SHP77 (cell line): ENCODE data around the gene PDE9A.
A peak's percentile ranks its signal among the peaks of the same experiment; 100 is the strongest.

Experiments used
- DNase-seq, 2 experiments: peaks; one replicate each; lab custom pipeline; 2025; lab: John Stamatoyannopoulos, UW

The PDE9A gene

DNA sequence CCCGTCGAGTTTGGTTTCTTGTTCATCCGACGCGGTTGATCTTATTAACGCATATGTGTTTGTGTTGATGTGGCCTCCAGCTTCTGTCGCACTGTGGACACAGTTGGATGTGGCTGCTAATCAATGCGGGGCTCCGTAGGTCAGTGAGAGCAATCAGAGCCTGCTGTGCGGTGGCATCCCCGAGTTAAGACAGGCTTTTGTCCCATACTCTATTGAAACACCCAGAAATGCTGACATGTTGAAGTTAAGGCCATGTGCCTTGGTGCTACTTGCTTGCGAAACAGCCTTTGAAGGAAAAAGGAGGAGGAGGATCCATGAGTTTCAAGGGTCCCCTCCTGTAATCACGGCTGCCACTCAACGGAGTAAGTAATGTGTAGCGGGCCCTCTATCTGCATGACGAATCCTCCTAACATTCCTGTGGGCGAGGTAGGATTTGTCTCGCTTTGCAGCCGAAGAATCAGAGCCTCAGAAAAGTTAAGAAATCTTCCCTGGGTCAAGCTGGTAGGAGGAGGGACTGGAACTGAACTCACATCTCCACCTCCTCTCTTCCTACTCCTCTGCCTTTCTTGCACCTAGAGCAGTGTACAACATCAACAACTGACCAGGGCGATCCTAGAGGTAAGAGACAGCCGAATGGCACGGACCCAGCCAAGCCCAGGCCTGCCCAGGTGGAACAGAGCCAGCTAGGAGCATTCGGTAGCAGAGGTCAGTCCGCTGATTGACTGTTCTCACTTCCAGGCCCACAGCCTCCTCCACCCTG is 19.5 kb downstream of the PDE9A start:
- DNase-seq, result no peak

DNA sequence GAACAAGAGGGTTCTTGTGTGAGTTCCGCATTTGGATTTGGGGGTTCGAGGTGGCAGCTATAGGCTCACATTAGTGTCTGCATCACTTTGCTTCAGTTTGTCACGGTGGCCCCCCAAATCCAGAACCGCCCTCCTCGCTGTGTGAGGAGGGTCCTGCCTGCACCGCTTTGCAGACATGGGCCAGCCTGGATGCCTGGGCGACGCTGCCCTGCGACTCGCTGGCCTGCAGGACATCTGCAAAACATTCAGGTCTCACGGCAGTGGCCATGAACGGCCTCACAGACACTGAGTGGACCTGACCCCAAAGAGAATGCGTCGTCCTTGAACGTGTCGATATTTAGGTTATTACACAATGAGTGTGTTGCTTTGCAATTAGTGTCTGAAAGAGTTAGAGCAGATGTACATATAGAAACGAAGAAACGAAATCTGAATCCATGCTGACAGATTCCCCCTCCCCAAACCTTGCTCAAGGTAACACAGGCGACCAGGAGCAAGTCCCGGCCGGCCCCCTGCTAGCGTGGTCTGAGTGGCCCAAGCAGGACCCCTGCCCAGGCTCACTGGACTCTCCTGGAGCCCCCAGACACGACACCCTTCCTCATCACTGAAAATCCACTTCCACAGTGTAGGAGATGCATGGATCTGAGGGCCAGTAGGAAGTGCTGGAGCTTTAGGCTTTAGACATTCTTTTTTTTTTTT is 20.4 kb downstream of the PDE9A start:
- no peak for DNase-seq

DNA sequence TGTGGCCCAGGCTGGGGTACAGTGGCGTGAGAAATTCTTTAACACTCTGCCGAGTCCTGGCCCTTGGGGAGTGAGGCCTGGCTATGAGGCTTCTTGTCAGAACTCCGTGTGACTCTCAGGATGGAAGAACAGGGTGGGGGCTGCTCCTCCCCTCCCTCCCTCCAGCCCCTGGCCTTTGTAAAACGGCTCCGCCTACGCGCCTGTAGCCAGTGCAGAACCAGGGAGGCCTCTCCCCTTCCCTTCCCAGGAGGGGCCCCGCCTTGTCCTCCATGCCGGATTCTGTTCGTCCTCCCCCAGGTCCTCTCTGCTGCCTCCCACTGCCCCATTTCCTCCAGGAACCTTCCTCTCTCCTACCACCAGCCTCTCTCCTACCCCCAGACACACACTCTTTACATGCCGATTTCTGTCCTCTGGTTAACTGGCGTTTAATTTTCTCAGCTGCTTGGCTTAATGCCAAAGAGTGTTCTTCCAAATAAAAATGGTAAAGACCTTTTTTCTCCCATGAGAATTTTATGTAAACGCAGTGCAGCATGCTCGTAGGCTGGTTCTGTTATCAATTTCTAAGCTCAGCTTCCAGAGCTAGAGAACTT is 21.0 kb downstream of the PDE9A start:
- peak in 1 of 2 experiments; percentile 38 for DNase-seq

DNA sequence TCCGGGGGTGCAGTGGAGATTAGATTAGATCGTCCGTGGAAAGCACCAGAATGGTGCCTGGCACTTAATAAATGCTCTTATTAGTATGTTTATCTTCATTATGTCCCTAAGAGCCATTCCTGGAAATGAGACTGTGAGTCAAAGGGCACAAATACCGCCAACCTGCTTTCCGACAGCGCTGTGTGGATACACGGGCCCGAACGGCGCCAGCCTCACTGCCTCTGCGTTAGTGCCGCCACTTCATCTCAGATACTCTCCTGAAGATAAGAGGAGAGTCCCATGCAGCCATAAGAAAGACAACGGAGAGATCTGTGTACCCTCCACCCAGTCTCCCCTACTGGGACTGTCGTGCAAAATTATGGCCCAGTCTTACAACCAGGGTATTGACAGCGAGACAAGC is 22.0 kb downstream of the PDE9A start:
- no peak for DNase-seq

DNA sequence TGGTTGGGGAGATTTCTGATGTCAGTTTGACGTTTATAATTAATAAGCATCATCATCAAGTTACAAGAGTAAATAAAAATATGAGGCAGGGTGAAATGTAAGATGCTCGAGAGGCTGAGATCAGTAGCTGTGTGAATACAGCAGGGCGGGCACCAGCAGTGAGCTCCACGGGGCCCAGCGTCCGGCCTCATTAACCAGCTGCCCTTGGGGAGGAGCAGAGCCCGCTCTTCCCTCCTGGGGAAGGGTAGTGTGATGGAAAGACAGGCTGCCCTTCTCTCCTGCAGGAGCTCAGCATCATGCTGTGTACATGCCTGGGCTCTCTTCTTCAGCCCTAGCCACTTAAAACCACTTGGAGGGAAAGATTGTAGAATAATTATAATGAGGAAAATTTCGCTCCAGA is 23.4 kb downstream of the PDE9A start:
- peak; percentile 25 to 27 for DNase-seq

DNA sequence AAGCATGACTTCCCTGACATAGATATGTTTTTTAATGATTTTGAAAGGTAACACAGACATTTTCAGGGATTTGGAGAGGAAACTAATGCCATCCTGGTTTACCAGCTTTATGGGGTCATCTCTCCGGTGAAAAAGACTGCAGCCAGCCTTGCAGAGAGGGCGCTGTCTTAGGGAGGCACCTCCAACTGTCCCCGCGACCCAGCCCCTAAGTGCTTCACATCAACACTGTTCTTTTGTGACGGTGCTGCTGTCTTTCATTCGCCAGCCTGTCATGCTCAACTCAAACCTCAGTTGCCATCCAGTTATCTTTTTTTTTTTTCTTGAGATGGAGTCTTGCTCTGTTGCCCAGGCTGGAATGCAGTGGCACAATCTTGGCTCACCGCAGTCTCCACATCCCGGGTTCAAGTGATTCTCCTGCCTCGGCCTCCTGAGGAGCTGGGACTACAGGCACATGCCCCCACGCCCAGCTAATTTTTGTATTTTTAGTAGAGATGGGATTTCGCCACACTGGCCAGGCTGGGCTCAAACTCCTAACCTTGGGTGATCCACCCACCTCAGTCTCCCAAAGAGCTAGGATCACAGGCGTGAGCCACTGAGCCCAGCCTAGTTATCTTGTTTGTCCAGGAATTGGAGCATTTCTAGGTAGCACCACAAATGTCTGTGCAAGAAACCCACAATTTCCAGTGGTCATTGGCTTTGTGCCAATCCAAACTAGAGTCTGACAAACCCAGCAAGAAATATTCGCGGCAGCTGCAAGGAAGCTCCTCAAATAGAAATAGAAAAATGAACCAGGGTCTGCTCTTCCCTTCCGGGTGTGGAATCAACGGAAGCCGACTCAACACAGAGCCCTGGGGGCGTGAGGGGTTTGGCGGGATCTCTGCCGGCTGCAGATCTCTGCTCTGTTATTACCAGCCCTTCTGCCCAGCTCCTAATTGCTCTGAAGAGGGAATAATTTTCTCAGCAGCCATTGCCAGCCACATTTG is 24.2 kb downstream of the PDE9A start:
- DNase-seq, result peak; percentile 52 to 73

DNA sequence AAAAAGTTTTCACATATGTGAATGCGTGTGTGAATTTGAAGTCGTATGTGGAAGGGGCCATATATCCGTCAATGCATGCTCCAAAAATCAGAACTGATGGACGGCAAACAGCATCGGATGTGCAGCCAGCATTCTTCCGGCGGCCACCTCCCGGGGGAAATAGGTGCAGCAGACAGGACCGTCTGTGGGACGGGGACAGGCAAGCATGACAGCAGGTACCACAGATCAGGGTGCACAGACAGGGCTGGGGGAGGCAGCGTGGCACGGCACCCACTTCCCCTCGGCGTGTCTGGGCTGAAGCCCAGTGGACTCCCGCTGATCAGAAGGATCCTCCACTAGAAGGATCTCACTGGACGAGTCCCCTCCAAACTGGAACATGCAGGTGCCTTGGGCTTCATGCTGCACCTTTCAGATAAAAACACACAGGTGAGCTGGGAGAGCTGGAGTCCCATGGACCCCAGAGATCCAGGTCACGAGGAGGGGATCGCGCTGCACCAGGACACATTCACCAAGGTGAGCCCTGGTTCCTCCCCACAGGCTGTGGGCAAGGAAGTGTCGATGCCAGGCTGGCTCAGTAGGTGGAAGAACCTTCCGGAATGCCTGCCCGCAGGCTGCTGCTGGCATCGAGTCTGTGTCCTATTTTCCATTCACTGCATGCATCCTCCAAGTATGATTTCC is 25.3 kb downstream of the PDE9A start:
- DNase-seq, result no peak

DNA sequence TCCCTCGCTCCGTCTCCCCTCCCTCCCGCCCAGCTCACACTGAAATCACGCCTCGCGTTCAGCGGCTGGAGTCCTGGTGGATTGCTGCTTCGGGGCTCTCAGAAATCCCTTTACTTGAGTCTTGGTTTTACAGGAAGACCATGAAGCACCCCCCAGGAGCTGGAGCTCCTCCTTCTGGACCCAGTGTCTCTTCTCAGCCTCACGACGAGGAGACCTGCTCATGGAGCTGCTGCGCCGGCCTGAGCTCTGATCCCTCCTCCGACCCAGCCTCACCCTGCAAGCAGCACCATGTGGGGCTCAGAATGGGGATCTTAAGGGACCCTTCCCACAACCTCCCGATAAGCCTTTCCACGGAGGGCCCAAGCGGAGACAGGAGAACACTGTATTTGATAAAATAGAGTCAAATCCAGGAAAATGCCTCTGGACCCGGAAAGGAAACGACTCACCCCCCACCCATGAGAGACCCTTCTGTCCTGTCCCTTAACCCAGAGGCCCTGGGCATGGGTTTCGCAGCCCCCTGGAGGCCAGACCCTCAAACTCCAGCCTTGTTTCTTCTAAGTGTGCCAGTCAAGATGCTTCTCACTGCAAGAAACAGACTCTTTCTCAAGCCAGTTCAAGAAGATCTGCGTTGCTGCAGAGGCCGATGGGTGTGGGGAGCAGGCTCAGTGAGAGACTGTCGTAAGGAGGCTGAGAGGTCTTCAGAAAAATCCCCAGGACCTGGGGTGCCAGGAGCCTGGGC is 26.1 kb downstream of the PDE9A start:
- no peak for DNase-seq

DNA sequence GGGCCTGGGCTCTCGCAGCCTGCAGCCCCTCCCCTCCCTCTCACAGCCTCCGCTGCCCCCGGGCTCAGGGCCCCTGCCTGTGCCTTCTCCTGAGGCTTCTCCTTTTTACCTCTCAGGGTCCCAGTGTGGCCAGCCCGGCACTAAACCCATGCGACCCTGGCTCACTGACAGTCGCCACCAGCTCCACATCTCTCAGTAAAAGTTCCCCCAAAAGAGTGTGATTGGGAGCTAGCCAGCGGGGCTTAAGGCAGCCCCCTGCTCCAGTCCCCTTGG is 26.6 kb downstream of the PDE9A start:
- DNase-seq, result no peak

DNA sequence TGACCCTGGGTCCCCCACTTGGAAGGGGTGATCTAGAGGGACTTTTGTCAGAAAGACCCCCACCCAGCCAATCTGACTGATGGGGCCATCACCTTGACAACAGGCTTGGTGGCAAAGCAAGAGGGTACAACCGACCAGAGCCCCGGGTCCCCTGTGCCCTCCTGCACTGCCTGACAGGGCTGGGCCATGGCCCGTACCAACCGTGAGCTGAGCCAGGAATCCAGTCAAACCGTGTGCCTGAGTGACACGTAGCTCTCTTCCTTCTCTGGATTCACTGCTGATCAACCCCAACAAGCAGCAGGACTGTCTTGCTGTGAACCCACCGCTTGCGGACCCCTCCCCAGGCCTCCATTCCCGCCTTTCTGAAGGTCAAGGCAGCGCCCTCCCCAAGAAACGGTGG is 27.0 kb downstream of the PDE9A start:
- DNase-seq, result no peak

DNA sequence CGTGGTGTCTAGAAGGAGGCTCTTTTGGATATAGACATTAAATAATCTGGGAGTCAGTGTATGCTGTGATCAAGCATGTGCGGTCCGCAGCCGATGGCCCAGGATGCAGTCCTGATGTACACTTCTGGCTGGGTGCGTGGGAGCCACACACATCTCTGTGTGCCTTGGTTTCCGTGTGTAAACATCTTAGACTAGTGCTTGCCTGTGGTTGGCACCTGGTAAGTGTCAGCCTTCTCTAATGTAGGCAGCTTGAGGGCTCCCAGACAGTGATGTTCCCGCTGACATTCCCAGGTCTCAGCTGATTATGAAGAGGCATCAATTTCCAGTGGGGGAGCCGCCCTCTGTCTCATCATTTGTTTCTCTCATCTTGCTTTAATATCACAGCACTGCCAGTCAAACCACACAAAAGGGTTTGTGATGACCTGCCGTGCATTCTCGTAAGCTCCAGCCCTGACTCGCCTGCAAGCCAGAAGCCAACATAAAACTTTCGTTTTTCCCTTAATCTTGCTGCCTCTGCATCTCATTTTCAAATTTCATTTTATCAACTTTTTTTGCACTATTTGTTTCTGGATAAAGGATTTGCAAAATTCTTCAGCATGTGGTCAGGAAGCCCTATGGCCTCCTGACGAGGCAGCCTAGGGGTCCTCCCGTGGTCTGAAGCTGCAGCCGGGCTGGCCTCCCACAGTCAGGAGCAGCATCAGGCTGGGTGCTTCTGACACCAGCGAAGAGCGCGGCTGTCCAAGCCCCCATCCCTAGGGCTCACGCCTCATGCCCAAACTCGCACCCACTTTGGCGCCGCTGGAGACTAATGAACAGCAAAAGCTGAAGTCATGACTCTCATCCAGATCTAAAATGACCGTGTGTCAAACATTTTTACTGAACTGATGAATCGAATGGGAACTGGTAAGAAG is 28.1 kb downstream of the PDE9A start:
- DNase-seq, result no peak

DNA sequence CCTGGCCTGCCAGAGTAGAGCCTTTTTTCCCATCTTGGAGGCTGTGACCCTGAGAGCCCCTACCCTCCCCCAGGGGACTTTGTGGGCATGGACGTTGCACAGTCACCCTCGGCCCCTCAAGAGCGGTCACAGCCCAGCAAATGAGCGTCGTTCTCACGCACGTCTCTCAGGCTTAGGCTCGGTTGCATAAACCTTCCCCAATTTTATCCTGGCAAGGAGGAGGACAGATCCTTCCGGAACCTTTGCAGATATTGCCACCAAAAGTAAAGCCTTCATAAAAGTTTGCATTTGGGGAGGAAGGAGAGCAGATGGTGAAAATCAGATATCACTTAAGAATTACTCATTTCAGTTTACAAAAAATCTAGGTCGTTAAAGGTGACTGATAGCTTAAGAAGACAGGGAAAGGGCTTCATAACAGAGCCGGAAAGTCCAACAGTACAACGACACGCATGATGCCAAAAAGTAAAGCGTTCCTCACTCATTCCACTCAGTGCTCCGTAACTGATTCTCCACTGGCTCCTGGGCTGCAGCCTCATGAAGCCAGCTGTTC is 29.3 kb downstream of the PDE9A start:
- no peak for DNase-seq

DNA sequence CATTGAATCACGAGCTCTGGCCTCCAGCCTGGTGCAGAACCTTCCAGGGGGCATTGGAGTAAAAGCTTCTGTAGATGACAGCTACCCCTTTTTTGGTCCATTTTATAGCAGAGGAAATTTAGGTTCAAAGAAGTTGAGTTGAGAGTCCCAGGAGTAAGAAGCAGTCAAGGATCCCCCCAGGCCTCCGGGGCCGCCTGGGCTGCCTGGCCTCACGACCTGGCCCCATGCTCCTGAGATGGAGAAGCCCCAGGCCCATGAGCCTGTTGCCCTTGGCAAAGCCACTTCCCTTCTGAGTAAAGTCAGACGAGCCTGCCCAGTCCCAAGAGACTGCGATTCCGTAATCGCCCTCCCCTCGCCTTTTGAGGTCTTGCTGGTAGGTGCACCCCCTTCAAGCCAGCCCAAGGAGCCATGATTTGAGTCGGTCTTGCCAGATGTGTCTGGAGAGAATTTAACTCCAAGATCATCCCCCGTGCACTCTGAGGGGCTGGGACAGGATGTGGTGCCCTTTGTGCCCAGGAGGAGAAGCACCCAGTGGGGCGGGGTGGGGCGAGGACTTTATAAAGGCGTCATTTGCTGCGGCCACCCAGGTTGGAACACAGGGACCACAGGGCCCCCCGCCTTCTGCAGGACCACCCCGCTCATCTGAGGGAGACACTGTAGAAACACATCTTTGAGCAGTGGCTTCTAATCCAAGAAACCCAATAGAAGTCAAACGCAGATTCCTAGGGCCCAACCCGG is 30.1 kb downstream of the PDE9A start:
- DNase-seq, result no peak

DNA sequence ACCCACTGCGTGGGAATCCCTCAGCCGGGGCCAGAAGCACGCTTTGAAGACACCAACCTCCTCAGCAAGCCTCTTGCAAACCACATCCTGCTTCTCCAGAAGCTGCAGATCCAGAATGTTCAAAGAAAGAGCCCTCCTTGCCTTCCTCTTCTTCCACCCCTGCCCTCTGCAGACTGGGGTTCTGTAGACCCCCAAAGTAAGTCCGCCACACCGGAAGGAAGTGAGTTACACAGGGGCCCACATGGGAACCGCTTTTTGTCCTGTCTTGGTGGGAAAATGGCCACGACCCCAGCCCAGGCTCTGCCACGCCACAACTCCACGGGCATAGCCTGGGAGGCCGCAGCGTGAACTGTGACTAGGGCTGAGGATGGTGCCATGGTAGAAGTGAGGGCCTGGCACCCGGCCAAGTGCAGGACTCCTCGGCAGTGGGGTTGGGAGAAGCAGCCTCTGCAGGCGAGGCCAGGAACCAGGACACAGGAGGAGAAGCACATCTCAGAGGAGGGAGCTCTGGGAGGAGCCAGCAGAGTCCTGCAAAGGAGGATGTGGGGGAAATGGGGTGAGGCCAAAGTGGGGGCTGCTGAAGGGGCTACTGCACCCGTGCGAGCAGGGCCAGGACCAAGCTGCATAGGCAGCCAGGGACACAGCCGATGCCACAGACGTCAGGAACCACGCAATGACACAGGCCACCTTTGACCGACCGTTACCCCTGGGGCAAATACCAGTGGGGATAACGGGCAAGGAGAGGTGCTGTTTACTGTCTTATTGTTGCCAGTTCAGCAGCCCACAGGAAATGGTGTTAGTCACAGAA is 30.9 kb downstream of the PDE9A start:
- DNase-seq, result peak in 1 of 2 experiments; percentile 4

DNA sequence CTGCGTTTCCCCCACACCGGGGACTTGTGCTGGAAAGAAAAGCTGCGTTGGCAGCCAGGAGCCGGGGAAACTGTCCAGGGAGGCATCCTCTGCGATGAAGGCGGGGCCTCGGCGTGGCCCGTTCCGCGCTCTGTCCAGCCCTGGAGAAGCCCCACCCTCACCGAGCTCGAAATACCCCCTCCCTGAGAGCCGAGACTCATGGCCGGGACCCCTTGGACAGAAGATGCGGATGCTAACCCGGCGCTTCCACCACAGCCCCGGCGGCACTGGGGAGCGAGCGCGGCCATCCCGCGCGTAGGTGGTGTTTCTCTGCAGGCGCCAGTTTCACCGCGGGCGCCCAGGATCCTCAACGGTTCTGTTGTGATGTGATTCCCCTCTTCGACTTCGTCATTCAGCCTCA is 31.6 kb downstream of the PDE9A start:
- no peak for DNase-seq

DNA sequence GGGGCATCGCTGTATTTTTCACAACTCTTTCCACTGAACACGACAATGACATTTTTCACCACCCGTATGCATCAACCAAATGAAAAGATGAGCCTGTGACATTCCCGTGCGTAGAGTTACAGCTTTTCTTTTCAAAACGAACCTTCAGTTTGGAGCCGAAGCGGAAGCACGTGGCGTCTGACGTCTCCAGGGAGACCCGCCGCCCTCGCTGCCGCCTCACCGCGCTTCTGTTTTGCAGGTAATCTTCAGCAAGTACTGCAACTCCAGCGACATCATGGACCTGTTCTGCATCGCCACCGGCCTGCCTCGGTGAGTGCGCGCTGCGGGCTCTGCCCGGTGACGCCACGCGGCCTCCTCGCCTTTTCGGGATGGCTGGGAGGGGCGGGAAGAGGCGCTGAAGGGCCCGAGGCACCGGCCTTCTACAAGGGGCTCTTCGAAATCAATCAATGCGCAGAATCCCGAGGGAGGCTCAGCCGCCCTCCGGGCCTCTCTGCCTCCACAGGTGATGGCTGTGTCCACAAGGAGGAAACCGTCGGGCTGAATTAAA is 32.6 kb downstream of the PDE9A start:
- no peak for DNase-seq

DNA sequence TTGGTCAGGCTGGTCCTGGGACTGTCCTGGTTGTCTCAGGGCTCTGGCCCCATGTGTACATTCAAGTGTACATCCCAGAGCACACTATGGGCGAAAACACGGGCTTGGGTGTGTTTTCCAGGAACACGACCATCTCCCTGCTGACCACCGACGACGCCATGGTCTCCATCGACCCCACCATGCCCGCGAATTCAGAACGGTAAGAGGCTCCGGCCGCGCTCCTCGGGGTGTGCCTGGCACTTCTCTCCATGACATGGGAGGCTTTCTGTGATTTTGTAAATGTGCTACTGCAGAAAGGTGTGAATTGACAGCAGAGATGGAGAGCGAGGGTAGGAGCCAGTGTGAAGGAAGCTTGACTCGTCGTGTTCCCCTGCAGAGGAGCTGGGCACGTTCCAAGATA is 34.4 kb downstream of the PDE9A start:
- no peak for DNase-seq
